ENCODE data around the gene PLCG2. TPM values are rescaled to one million over a fixed set of nuclear protein-coding genes. Genes with fewer than 3 reads are reported as not detected.
A peak's percentile ranks its signal among the peaks of the same experiment; 100 is the strongest.

The PLCG2 gene
- total RNA-seq, 2 experiments from 2014 or later, result 10.1 to 11.1 TPM

DNA sequence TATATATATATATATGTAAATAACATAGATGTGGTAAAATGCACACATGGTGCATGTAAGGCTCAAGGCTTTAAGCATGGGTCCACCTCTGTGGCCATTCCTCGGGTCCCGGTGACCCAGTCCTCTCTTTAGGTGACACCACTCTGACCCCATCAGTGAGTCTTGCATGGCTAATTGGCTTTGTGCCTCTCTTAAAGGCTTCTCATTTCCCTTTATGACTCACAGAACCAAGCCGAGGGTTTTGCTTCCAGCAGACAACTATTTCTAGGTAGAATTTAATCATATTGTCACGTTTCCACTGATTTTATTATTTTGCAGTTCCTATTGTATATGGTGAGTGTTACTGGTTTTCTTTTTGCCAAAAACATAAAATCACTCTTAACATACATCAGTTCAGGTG lies 59.7 kb downstream of the PLCG2 start:
- DNase-seq, result no peak
- Mint-ChIP-seq H3K4me3 (no peak overlapping the region), H3K4me1 (ENCODE audit: low read depth) (peaks cover 51% of the 10 kb centered on the region), H3K9me3 (ENCODE audit: insufficient read depth) (no peaks in the 10 kb centered on the region), H3K27ac (no peak overlapping the region), H3K36me3 (ENCODE audit: low read depth) (no peaks in the 10 kb centered on the region), H3K27me3 (ENCODE audit: low read depth) (peaks cover 3% of the 10 kb centered on the region)
- CTCF ChIA-PET, result no interaction called here
- ATAC-seq, result no peak
- POLR2A ChIA-PET, result no interaction called here

DNA sequence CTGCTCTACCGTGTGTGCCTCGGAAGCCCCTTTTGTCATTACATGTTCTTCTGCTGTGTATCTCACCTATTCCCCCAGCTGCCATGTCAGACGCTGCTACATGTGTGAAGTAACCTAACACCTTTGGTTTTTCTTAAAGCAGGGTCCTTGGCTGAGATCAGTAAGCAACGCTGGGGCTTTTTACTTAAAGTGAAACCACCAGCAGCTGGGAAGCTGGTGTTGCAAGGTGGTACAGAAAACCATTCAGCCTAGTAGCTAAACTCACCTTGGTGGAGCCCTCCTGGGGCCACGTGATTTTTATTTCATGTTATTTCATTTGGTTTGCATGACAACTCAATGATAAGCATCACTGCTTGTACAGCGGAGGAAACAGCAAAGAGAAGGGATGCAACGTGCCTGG lies 62.6 kb downstream of the PLCG2 start:
- H3K4me1 Mint-ChIP-seq (ENCODE audit: low read depth), result peaks cover 33% of the 10 kb centered on the region
- H3K9me3 Mint-ChIP-seq (ENCODE audit: insufficient read depth), result no peaks in the 10 kb centered on the region
- peak overlapping the region; percentile 16 for H3K4me3 Mint-ChIP-seq
- ATAC-seq, result peak; percentile 65
- POLR2A ChIA-PET, result interaction anchor here (1.6 kb wide), 1 partner anchor 10 kb away, joined by 5 read pairs; no protein-coding TSS in a partner anchor
- CTCF ChIA-PET, result interaction anchor here (0.7 to 1.2 kb wide), 5 partner anchors 10 to 123 kb away, joined by 3 to 7 read pairs (median 3); no protein-coding TSS in a partner anchor
- peak overlapping the region; percentile 53 for H3K27ac Mint-ChIP-seq
- peaks cover 3% of the 10 kb centered on the region for H3K27me3 Mint-ChIP-seq (ENCODE audit: low read depth)
- peak; percentile 47 for DNase-seq
- H3K36me3 Mint-ChIP-seq (ENCODE audit: low read depth), result no peaks in the 10 kb centered on the region

DNA sequence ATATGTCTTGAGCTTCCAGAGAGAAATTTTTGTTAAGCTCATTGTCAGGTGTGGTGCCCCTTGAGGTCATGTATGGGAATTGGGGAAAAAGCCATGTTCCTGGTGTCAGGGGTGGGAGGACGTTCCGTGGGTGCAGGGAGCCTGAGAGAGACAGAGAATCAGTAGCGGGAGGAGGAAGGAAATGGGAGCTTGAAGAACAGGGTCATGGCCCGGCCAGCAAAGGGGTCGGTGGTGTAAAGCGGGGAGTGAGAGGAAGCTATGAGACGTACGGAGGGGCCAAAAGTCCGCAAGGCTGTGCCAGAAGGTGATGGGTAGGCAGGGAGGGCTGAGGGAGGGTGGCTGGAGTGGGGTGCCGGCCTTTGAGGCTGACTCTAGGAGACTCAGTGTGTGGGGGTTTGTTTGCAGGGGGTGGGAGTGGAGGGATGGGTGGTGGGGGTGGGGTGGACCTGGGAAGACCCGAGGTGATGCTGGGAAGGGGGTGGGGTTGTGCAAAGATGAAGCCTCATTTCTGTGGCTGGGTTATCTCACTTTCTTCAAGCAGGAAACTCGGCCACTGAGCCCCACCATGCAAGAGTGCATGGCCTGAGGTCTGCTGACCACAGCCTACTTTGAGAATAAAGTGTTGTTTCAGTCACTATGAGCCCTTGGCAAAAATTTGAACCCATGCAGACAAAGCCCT lies 63.6 kb downstream of the PLCG2 start:
- DNase-seq, result no peak
- H3K27ac Mint-ChIP-seq, result peak overlapping the region; percentile 60
- ChIA-PET POLR2A (interaction anchor here (1.6 kb wide), 1 partner anchor 11 kb away, joined by 5 read pairs; no protein-coding TSS in a partner anchor), CTCF (interaction anchor here (0.8 kb wide), 1 partner anchor 32 kb away, joined by 3 read pairs; no protein-coding TSS in a partner anchor)
- peaks cover under 1% of the 10 kb centered on the region for H3K27me3 Mint-ChIP-seq (ENCODE audit: low read depth)
- H3K9me3 Mint-ChIP-seq (ENCODE audit: insufficient read depth), result no peaks in the 10 kb centered on the region
- peaks cover 29% of the 10 kb centered on the region for H3K4me1 Mint-ChIP-seq (ENCODE audit: low read depth)
- H3K36me3 Mint-ChIP-seq (ENCODE audit: low read depth), result no peaks in the 10 kb centered on the region
- H3K4me3 Mint-ChIP-seq, result peak overlapping the region; percentile 5
- no peak for ATAC-seq

DNA sequence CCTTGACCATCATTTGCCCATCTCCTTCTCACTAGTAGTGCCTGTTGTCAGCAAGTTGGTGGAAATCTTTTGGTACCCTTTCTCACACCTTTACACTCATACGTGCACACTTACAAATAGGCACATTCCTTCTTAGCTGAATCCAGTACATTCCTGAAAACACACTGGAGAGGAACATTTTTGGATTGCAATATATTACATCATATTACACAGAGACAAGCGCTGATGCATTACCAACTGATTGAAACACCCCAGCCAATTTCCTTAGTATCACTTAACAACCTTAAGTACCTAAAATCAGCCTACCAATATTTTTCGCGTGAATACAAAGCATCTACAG lies 64.1 kb downstream of the PLCG2 start:
- Mint-ChIP-seq H3K9me3 (ENCODE audit: insufficient read depth) (no peaks in the 10 kb centered on the region), H3K4me1 (ENCODE audit: low read depth) (peaks cover 29% of the 10 kb centered on the region), H3K4me3 (no peak overlapping the region), H3K27me3 (ENCODE audit: low read depth) (peaks cover 4% of the 10 kb centered on the region), H3K27ac (no peak overlapping the region), H3K36me3 (ENCODE audit: low read depth) (no peaks in the 10 kb centered on the region)
- no peak for DNase-seq
- POLR2A ChIA-PET, result no interaction called here
- ATAC-seq, result no peak
- CTCF ChIA-PET, result interaction anchor here (0.8 kb wide), 1 partner anchor 31 kb away, joined by 3 read pairs; no protein-coding TSS in a partner anchor

DNA sequence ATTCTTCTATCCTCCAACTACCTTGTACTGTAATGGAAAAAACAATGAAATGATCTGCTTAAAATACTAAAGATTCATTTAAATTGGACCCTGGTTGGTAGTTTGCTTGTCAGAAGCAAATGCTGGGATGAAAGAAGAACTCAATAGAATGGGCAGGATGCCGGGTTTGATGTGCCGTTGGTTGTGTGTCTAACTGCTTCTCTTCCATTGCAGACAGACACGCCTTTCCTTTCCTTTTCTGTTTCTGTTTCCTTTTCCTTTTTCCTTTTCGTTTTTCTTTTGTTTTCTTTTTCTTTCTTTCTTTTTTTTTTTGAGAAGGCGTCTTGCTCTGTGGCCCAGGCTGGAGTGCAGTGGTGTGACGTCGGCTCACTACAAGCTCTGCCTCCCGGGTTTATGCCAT lies 64.6 kb downstream of the PLCG2 start:
- ChIA-PET POLR2A (no interaction called here), CTCF (no interaction called here)
- H3K27me3 Mint-ChIP-seq (ENCODE audit: low read depth), result peaks cover 9% of the 10 kb centered on the region
- H3K4me1 Mint-ChIP-seq (ENCODE audit: low read depth), result peaks cover 27% of the 10 kb centered on the region
- DNase-seq, result no peak
- ATAC-seq, result no peak
- H3K36me3 Mint-ChIP-seq (ENCODE audit: low read depth), result no peaks in the 10 kb centered on the region
- H3K27ac Mint-ChIP-seq, result no peak overlapping the region
- H3K4me3 Mint-ChIP-seq, result no peak overlapping the region
- H3K9me3 Mint-ChIP-seq (ENCODE audit: insufficient read depth), result no peaks in the 10 kb centered on the region

DNA sequence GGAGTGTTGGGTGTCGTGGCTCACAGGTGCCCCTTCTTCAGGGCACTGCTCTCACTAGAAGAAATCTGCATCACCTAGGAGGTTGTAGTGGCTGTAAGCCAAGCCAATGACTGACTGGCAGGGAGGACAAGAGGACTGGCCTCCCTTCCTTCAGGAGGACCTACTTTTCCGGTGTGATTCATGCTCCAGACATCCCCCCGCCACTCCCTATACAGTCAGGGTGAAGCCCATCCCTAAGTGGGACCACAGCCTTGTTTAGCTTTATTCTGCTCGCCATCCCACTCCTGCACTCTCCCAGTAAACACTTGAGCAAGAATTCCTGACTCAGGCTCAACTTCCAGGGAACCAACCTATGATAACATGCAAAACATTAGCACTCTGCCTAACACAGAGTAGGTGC lies 67.0 kb downstream of the PLCG2 start:
- H3K36me3 Mint-ChIP-seq (ENCODE audit: low read depth), result no peaks in the 10 kb centered on the region
- no peak overlapping the region for H3K27ac Mint-ChIP-seq
- H3K4me3 Mint-ChIP-seq, result no peak overlapping the region
- H3K9me3 Mint-ChIP-seq (ENCODE audit: insufficient read depth), result no peaks in the 10 kb centered on the region
- peaks cover 24% of the 10 kb centered on the region for H3K4me1 Mint-ChIP-seq (ENCODE audit: low read depth)
- no peak for DNase-seq
- peaks cover 18% of the 10 kb centered on the region for H3K27me3 Mint-ChIP-seq (ENCODE audit: low read depth)
- POLR2A ChIA-PET, result no interaction called here
- ATAC-seq, result no peak
- CTCF ChIA-PET, result no interaction called here

DNA sequence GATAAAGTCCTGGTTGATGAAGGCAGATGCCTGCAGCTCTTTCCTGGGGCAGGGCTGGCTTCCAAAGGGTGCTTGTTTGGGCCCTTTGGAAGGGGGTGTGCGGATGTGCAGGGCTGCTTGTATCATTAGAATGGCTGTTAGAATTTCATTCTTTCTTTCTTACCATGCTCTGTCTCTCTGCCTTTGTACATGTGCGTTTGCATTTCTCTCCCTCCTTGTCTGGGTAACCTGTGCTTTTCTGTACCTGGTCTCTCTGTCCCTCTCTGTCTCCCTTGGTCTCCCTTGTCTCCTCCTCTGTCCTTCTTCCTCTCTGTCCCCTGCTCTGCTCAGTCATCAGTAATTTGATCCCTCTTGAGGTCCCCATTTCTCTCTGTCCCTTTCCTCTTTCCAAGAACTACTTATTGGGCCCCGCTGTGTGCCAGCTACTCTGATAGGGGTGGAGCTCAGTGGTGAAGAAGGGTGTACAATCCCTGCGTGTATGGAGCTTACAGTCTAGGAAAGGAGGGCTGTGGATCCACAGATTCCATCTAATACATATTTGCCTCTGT lies 69.3 kb downstream of the PLCG2 start:
- ChIA-PET CTCF (no interaction called here), POLR2A (no interaction called here)
- DNase-seq (no peak), ATAC-seq (no peak)
- Mint-ChIP-seq H3K4me1 (ENCODE audit: low read depth) (peaks cover 6% of the 10 kb centered on the region), H3K4me3 (no peak overlapping the region), H3K27me3 (ENCODE audit: low read depth) (peaks cover 18% of the 10 kb centered on the region), H3K27ac (no peak overlapping the region), H3K9me3 (ENCODE audit: insufficient read depth) (no peaks in the 10 kb centered on the region), H3K36me3 (ENCODE audit: low read depth) (no peaks in the 10 kb centered on the region)

DNA sequence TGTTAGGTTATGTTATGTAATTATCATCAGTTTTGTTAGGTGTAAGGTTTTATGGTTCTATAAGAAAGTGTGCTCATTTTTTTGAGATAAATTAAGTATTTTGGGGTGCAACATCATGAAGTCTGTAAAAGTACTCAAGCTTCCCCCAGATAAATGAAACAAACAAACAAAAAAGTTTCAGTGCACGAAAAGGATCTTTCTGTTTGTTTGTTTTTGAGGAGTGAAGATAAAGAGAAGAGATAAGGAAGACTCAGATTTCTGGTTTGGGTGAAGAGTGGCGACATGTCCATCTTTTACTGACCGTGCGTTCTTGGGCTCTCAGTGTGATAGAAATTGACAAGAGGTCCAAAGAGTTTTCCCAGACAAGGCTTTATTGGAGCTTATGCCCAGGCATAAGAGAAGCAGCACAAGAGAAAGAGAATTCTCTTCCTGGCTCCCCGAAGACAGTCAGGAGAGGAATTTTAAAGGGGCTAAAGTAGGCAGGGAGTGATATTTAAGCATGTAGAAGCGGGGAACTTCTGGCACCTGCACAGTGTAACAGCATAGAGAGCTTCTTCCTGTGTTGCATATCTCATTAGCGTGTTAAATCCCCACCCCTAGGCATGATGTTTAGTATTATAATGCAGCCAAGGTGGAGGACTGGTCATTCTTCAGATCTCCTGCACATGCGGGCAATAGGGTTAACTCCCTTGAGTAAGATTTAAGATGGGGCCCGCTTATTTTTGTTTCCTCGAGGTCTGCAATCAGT lies 71.3 kb downstream of the PLCG2 start:
- ATAC-seq, result no peak
- no peak overlapping the region for H3K4me3 Mint-ChIP-seq
- CTCF ChIA-PET, result no interaction called here

DNA sequence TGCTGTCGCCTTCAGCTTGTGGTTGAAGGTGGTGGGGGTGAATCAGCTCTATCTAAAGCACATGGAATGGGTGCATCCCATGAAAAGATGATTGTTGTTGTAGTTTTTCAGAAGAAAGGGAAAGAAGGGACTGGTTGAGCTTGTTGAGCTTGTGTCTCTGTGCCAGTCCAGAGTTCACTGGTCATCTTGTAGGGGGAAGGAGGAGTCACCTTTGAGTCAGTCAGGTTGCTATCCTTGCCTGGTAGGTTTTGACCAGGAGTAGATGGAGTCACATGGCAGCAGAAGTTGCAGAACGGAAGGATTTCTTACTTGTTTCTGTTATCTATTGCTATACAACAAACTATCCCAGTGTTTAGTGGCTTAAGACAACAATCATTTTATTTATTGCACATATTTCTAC lies 73.3 kb downstream of the PLCG2 start:
- ChIA-PET POLR2A (no interaction called here), CTCF (interaction anchor here (1.6 kb wide), 1 partner anchor 21 kb away, joined by 11 read pairs; no protein-coding TSS in a partner anchor)
- H3K4me3 Mint-ChIP-seq, result no peak overlapping the region
- DNase-seq (no peak), ATAC-seq (no peak)
- no peak overlapping the region for H3K27ac Mint-ChIP-seq
- no peaks in the 10 kb centered on the region for H3K36me3 Mint-ChIP-seq (ENCODE audit: low read depth)
- no peaks in the 10 kb centered on the region for H3K4me1 Mint-ChIP-seq (ENCODE audit: low read depth)
- no peaks in the 10 kb centered on the region for H3K9me3 Mint-ChIP-seq (ENCODE audit: insufficient read depth)
- H3K27me3 Mint-ChIP-seq (ENCODE audit: low read depth), result peaks cover 18% of the 10 kb centered on the region

More for the DNA sequence above, 71.3 kb downstream of the PLCG2 start:
- H3K27ac Mint-ChIP-seq, result no peak overlapping the region
- H3K9me3 Mint-ChIP-seq (ENCODE audit: insufficient read depth), result no peaks in the 10 kb centered on the region
- peaks cover 18% of the 10 kb centered on the region for H3K27me3 Mint-ChIP-seq (ENCODE audit: low read depth)
- no peak for DNase-seq
- H3K36me3 Mint-ChIP-seq (ENCODE audit: low read depth), result no peaks in the 10 kb centered on the region
- POLR2A ChIA-PET, result no interaction called here
- no peaks in the 10 kb centered on the region for H3K4me1 Mint-ChIP-seq (ENCODE audit: low read depth)

DNA sequence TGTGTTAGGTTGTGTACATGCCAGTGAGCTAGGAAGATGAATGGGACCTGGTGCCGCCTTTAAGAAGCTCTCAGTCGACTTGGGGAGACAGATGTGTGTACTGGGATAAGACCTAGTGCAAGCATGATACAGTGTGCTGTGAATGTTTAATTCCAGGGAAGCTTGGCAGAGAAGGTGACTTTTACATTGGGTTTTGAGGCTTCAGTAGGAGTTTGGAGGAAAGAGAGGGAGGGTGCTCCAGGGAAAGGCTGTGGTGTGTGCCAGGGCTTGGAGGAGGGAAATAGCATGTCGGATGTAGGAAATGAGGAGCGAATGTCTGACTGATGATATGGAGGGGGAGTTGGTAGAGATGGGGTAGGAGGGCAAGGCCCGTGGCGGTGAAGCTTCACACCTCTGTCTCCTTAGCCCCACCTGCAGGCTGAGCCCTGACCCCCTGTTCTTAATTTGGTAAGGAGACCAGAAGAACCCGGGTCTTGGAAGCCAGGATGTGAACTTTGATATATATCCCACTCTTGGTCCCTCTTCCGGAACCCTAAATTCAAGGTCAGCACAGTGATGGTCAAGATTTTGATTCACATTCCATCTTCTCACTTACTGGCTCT lies 76.6 kb downstream of the PLCG2 start:
- no peak overlapping the region for H3K27ac Mint-ChIP-seq
- H3K4me3 Mint-ChIP-seq, result no peak overlapping the region
- CTCF ChIA-PET, result interaction anchor here (1.3 to 4.6 kb wide), 2 partner anchors 19 to 132 kb away, joined by 3 to 22 read pairs; no protein-coding TSS in a partner anchor
- POLR2A ChIA-PET, result no interaction called here
- no peaks in the 10 kb centered on the region for H3K9me3 Mint-ChIP-seq (ENCODE audit: insufficient read depth)
- no peak for ATAC-seq
- H3K4me1 Mint-ChIP-seq (ENCODE audit: low read depth), result peaks cover 5% of the 10 kb centered on the region
- H3K36me3 Mint-ChIP-seq (ENCODE audit: low read depth), result peaks cover 3% of the 10 kb centered on the region
- DNase-seq, result no peak
- H3K27me3 Mint-ChIP-seq (ENCODE audit: low read depth), result no peaks in the 10 kb centered on the region

DNA sequence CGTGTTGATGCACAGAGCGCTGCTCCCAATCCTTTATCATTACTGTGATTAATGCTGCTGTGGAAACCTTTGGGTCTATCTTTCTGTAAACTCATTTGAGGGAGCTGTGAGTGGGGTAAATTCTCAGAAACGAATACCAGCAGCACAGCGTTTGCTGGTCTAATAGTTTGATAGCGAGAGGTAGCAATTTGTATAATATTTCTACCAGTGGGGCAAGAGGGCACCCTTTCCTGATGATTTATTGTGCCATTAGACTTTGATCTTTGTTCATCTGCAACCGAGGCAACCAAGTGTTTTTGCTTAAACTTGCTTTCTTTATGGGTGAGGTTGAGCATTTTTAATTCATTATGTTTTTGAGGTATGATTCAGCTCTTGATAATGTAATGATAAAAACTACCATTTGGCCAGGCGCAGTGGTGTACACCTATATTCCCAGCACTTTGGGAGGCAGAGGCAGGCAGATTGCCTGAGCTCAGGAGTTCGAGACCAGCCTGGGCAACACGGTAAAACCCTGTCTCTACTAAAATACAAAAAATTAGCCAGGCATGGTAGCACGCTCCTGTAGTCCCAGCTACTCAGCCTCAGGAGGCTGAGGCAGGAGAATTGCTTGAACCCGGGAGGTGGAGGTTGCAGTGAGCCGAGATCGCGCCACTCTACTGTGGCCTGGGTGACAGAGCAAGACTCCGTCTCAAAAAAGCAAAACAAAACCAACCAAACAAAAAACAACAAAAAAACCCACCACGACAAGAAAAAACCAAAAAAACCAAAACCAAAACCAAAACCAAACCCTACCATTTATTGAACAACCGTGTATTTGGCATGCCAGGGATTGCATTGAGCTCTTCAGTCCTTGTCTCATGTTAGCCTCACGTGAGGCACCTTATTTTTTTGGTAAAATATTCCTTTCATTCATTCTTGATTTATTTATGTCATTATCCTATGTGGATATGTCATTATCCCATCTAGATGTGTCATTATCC lies 81.5 kb downstream of the PLCG2 start:
- ATAC-seq, result no peak
- no peaks in the 10 kb centered on the region for H3K9me3 Mint-ChIP-seq (ENCODE audit: insufficient read depth)
- no peak for DNase-seq
- no peaks in the 10 kb centered on the region for H3K27me3 Mint-ChIP-seq (ENCODE audit: low read depth)
- H3K27ac Mint-ChIP-seq, result no peak overlapping the region
- H3K4me3 Mint-ChIP-seq, result no peak overlapping the region
- peaks cover 11% of the 10 kb centered on the region for H3K4me1 Mint-ChIP-seq (ENCODE audit: low read depth)
- H3K36me3 Mint-ChIP-seq (ENCODE audit: low read depth), result peaks cover 3% of the 10 kb centered on the region
- ChIA-PET POLR2A (no interaction called here), CTCF (interaction anchor here (1.4 to 1.7 kb wide), 3 partner anchors 10 to 19 kb away, joined by 4 to 10 read pairs (median 5); no protein-coding TSS in a partner anchor)

Data from activated CD8-positive, alpha-beta T cell treated with anti-CD3 and anti-CD28 coated beads, Interleukin-2, amount 10 ng/mL, durations not matched to agents 7 days and 5 days (primary cell).